PFSK-1 (cell line): ENCODE data around the gene ANGEL2.
A peak's percentile ranks its signal among the peaks of the same experiment; 100 is the strongest.

Experiments
- FOXP2 ChIP-seq: optimal IDR thresholded peaks from 2 replicates; pipeline ENCODE3; 2011; ENCODE audit warnings: borderline replicate concordance, control low read depth, inconsistent platforms; ENCODE audit not compliant: insufficient read depth; ENCODE audit errors: extremely low read length, extremely low read depth
- POLR2AphosphoS5 ChIP-seq: IDR thresholded peaks from 2 replicates; pipeline ENCODE4 v1.6.1; 2012; ENCODE audit warnings: low read depth, mild to moderate bottlenecking, control low read depth, low read length, moderate library complexity
- REST ChIP-seq, 2 experiments: IDR thresholded peaks; 2 replicates each; pipeline versions ENCODE4 v1.6.1 to v1.8.0; 2011 to 2012; ENCODE audit warnings: low read depth in 2 of 2, low read length in 2 of 2, control low read depth in 1 of 2, inconsistent platforms in 1 of 2, mild to moderate bottlenecking in 1 of 2, moderate library complexity in 1 of 2; ENCODE audit not compliant: insufficient read depth in 1 of 2
- SIN3A ChIP-seq: IDR thresholded peaks from 2 replicates; pipeline ENCODE4 v1.6.1; 2012; ENCODE audit warnings: mild to moderate bottlenecking, low read length, moderate library complexity, borderline replicate concordance; ENCODE audit not compliant: insufficient read depth
- TAF1 ChIP-seq: IDR thresholded peaks from 2 replicates; pipeline ENCODE4 v1.6.1; 2012; ENCODE audit warnings: low read length, control low read depth, borderline replicate concordance; ENCODE audit not compliant: insufficient read depth

Gene ANGEL2

DNA sequence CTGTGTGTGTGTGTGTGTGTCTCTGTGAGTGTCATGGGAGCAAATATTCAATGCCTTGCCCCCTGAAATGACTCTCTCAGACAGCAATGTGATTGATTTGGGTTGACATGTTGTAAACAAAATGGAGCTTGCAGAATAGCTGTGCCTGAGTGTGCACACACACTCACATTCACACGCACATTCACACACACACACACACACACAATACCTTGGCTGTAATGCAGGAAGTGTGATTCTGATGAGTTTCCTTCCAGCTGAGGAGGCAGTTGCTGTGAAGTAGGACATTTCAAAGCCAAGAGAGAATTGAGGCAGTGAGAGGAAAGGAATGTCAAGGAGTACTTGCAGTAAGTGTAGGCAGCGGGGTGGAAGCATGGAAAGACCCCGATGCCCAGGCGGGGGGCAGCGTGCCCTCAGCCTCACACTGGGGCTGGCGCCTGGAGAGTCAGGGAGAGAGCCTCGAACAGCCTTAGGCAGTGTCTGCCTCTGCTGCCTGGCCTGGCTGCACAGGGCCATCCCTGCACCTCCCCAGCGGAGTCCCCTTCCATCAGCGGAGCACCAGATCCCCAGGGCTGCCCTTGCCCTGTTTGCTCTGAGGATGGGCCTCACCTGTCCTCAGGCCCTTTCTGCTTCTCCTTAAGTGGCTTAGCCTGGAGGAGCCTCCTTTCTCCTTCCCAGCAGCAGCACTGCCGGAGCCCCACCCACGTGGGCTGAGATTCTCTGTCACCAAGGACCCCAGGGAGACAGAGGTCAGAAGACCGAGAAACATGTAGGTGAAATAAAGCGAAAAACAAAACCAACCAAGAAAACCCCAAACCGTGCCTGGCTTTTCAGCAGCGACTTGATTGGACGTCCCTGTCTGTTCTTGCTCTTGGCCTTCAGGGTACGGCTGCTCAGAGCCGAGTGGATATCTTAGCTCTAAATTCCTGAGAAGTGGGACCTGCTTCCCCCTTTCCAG is 56.1 kb downstream of the ANGEL2 start:
- TF ChIP-seq SIN3A (no peak), FOXP2 (no peak), POLR2AphosphoS5 (no peak), TAF1 (no peak), REST (IDR thresholded peaks at IDR 0.05; ENCODE audit: insufficient read depth in 1 of 2, low read depth in 2 of 2, low read length in 2 of 2) (no peak)

DNA sequence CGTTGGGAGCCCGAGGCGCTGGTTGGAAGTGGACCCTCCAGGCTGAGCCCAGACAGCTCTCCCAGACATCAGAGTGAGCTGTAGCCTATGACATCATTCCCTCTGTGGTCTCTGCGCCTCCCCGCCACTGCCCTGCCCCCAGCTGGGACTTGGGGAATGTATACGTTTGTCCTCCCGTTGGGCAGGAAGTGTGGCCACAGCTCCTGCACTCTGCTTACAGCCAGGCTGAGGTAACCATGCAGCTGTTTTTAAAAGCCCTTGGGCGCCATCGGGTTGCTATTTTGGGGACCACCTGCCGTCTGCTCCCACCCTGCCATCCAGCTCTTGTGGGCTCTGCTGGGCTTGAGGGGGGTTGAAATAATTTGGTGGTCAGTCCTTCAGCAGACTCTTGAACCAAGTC is 57.5 kb downstream of the ANGEL2 start:
- TF ChIP-seq FOXP2 (peak; percentile 90), REST (IDR thresholded peaks at IDR 0.05; ENCODE audit: insufficient read depth in 1 of 2, low read depth in 2 of 2, low read length in 2 of 2) (no peak), POLR2AphosphoS5 (no peak)

GRCh38 chr1:212957546-212957945 is 58.1 kb downstream of the ANGEL2 start:
- TF ChIP-seq REST (IDR thresholded peaks at IDR 0.05; ENCODE audit: insufficient read depth in 1 of 2, low read depth in 2 of 2, low read length in 2 of 2) (no peak), POLR2AphosphoS5 (no peak), SIN3A (no peak), FOXP2 (no peak), TAF1 (no peak)

GRCh38 chr1:212955961-212956620 is 59.6 kb downstream of the ANGEL2 start:
- TF ChIP-seq SIN3A (no peak), REST (IDR thresholded peaks at IDR 0.05; ENCODE audit: insufficient read depth in 1 of 2, low read depth in 2 of 2, low read length in 2 of 2) (no peak), POLR2AphosphoS5 (no peak), TAF1 (no peak), FOXP2 (no peak)
